Measurements from ENCODE around the gene HHATL.

DNA sequence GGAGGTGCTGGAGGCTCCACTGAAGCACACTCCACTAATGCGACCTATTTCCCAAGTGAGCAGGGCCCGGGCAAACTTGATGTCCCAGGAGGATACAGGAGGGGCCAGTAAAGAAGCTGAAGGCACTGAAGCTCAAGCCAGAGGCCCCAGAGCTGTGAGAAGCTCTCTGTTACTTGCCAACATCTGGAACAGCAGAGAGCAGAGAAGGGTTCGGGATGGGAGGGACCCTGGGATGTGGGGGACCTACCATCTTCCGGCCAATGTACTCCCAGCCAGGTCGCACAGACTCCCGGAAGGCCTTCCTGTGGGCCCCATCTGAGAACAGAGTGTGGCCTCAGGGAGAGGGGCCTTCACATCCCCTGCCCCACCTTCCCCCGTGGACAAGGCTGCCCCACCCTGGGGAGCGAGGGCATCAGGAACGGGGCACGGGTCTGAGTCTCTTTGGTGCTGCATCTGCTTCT, 3.1 kb downstream of the HHATL start:
- TF ChIP-seq, protein P1, sequence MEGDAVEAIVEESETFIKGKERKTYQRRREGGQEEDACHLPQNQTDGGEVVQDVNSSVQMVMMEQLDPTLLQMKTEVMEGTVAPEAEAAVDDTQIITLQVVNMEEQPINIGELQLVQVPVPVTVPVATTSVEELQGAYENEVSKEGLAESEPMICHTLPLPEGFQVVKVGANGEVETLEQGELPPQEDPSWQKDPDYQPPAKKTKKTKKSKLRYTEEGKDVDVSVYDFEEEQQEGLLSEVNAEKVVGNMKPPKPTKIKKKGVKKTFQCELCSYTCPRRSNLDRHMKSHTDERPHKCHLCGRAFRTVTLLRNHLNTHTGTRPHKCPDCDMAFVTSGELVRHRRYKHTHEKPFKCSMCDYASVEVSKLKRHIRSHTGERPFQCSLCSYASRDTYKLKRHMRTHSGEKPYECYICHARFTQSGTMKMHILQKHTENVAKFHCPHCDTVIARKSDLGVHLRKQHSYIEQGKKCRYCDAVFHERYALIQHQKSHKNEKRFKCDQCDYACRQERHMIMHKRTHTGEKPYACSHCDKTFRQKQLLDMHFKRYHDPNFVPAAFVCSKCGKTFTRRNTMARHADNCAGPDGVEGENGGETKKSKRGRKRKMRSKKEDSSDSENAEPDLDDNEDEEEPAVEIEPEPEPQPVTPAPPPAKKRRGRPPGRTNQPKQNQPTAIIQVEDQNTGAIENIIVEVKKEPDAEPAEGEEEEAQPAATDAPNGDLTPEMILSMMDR (IDR thresholded peaks at IDR 0.05): no peak
- TF ChIP-seq ZFX (IDR thresholded peaks at IDR 0.05; ENCODE audit: borderline replicate concordance): no peak
